ENCODE data around the gene TTC32. TPM values are rescaled to one million over a fixed set of nuclear protein-coding genes. Genes with fewer than 3 reads are reported as not detected.
"Not testable (repeated sequence)": the region's sequence is repeated elsewhere in the genome, so short reads cannot be mapped to it uniquely, and the experiment has no call there.

Gene TTC32
- total and polyA plus RNA-seq, 5 donors from 2014 or later, result 24.7 to 40.6 (median 29.9) TPM

DNA sequence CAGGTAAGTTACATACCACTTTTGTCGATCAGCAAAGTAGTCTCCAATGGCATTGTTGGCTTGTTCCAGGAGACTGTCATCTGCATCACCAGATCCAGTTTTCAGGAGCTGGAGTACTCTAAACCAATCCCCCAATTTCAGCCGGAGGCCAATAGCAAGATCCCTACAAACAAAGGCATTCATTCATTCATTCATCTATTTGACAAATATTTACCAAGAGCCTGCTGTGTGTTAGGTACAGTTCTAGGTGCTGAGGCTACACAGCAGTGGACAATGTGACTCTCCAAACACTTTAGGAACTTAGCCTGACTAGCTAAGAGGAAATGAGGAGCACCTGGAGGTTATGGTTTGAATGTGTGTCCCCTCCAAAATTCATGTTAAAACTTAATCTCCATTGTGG lies 34.4 kb upstream of the TTC32 start:
- Mint-ChIP-seq H3K4me3 (no peak overlapping the region), H3K36me3 (peaks cover 32% of the 10 kb centered on the region), H3K4me1 (no peaks in the 10 kb centered on the region), H3K27me3 (no peaks in the 10 kb centered on the region), H3K9me3 (no peaks in the 10 kb centered on the region), H3K27ac (no peak overlapping the region)
- ATAC-seq (ENCODE audit: low read depth in 2 of 2) (no peak), DNase-seq (no peak)
- Histone ChIP-seq H3K27ac (ENCODE audit: insufficient read depth, low read length, poor library complexity, severe bottlenecking) (no peak overlapping the region), H3K9me3 (ENCODE audit: control insufficient read depth in 2 of 2, low read length in 2 of 2) (no peaks in the 10 kb centered on the region), H3K27me3 (ENCODE audit: control insufficient read depth, insufficient read depth, low read length) (no peaks in the 10 kb centered on the region), H3K36me3 (ENCODE audit: control insufficient read depth, insufficient read depth, low read length) (peaks cover 21% of the 10 kb centered on the region), H3K4me3 (ENCODE audit: low read depth, low read length) (no peak overlapping the region), H3K4me1 (ENCODE audit: control insufficient read depth, insufficient read depth, low read length, poor library complexity, severe bottlenecking) (no peaks in the 10 kb centered on the region)

DNA sequence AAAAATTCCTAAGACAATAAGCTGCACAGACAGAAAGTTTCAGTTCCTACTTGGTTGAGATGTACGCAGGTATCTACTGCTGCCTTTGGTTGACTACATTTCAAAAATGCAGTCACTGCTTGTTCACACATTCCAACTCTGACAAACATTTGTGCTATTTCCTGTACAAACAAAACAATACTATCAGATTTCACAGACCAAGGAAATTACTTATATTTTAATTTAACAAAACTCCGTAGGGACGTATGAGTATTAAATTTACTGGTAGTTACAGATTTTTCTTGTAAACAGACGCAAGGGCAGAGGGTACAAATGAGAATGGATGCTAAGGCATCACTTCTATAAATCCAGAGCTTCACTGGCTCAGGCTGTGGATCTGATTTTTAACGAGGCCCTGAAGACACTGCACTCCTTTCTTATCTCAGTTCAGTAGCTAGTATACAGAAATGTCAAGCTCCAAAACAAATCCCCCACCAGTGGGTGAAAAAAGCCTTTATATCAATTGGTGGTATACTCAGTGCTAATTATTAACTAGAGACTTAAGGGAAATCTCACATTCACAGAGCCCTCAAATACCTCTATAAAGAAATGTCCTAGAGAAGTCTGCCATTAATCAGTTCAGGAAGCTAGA lies 31.7 kb upstream of the TTC32 start:
- peaks cover 34% of the 10 kb centered on the region for H3K36me3 Mint-ChIP-seq

DNA sequence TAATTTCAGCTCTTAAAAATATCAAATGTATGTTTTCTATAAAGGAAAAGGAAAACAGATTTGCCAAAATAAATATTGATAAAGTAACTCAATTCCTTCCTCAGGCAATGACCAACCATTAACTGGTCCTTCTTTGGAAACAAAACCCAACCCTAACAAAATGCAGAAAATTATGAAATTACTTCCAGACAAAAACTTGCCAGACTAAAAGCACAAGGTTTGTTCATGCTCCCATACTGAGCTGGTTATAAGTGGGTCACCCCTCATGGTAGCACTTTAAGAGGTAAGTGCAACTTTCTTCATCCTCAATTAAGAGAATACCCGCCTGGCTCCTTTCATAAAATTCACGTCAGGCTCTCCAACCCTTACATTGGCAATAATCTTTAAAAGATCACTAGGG lies 31.1 kb upstream of the TTC32 start:
- Histone ChIP-seq H3K27me3 (ENCODE audit: control insufficient read depth, insufficient read depth, low read length) (no peaks in the 10 kb centered on the region), H3K4me3 (ENCODE audit: low read depth, low read length) (no peak overlapping the region), H3K9me3 (ENCODE audit: control insufficient read depth in 2 of 2, low read length in 2 of 2) (peaks cover 8 to 12% of the 10 kb centered on the region in 2 experiments), H3K36me3 (ENCODE audit: control insufficient read depth, insufficient read depth, low read length) (peaks cover 26% of the 10 kb centered on the region), H3K4me1 (ENCODE audit: control insufficient read depth, insufficient read depth, low read length, poor library complexity, severe bottlenecking) (no peaks in the 10 kb centered on the region), H3K27ac (ENCODE audit: insufficient read depth, low read length, poor library complexity, severe bottlenecking) (no peak overlapping the region)
- Mint-ChIP-seq H3K27ac (no peak overlapping the region), H3K27me3 (no peaks in the 10 kb centered on the region), H3K4me1 (no peaks in the 10 kb centered on the region), H3K9me3 (peaks cover 0 to 12% (median 2%) of the 10 kb centered on the region in 7 donors), H3K4me3 (no peak overlapping the region), H3K36me3 (peaks cover 33% of the 10 kb centered on the region)
- ATAC-seq (ENCODE audit: low read depth in 2 of 2) (no peak), DNase-seq (no peak)

More for the DNA sequence above, 31.7 kb upstream of the TTC32 start:
- H3K9me3 Mint-ChIP-seq, result peaks cover 0 to 11% (median under 1%) of the 10 kb centered on the region in 7 donors
- Histone ChIP-seq H3K4me1 (ENCODE audit: control insufficient read depth, insufficient read depth, low read length, poor library complexity, severe bottlenecking) (no peaks in the 10 kb centered on the region), H3K4me3 (ENCODE audit: low read depth, low read length) (no peak overlapping the region), H3K27me3 (ENCODE audit: control insufficient read depth, insufficient read depth, low read length) (no peaks in the 10 kb centered on the region), H3K27ac (ENCODE audit: insufficient read depth, low read length, poor library complexity, severe bottlenecking) (no peak overlapping the region), H3K36me3 (ENCODE audit: control insufficient read depth, insufficient read depth, low read length) (peaks cover 28% of the 10 kb centered on the region), H3K9me3 (ENCODE audit: control insufficient read depth in 2 of 2, low read length in 2 of 2) (peaks cover 5 to 8% of the 10 kb centered on the region in 2 experiments)
- no peak overlapping the region for H3K4me3 Mint-ChIP-seq
- H3K27me3 Mint-ChIP-seq, result no peaks in the 10 kb centered on the region
- H3K4me1 Mint-ChIP-seq, result no peaks in the 10 kb centered on the region
- H3K27ac Mint-ChIP-seq, result no peak overlapping the region
- ATAC-seq (ENCODE audit: low read depth in 2 of 2) (no peak), DNase-seq (no peak)

DNA sequence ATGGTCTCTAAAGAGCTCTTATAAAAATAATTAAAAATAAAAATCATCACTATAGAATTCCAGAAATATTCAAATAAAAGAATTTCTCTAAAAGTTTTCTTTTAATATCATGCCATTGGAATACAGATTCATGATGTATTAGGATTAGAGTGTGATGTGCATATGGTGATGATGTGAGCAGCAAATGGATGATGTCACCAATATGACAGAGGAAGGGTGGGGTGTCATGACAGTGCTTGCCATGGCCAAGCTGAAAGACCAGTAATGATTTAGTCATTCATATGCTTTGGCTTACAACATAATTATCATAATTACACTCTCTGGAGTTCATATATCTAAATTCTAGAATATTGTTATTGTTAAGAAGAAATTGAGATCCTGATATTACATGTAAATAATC lies 27.4 kb upstream of the TTC32 start:
- no peaks in the 10 kb centered on the region for H3K4me1 ChIP-seq (ENCODE audit: control insufficient read depth, insufficient read depth, low read length, poor library complexity, severe bottlenecking)
- no peak overlapping the region for H3K27ac Mint-ChIP-seq
- ATAC-seq (ENCODE audit: low read depth in 2 of 2), result no peak
- H3K4me3 ChIP-seq (ENCODE audit: low read depth, low read length), result no peak overlapping the region
- H3K36me3 ChIP-seq (ENCODE audit: control insufficient read depth, insufficient read depth, low read length), result peaks cover 6% of the 10 kb centered on the region
- no peak overlapping the region for H3K4me3 Mint-ChIP-seq
- H3K27me3 Mint-ChIP-seq, result no peaks in the 10 kb centered on the region
- DNase-seq, result no peak
- no peaks in the 10 kb centered on the region for H3K4me1 Mint-ChIP-seq
- H3K9me3 ChIP-seq (ENCODE audit: control insufficient read depth in 2 of 2, low read length in 2 of 2), result peaks cover 16 to 24% of the 10 kb centered on the region in 2 experiments
- H3K27ac ChIP-seq (ENCODE audit: insufficient read depth, low read length, poor library complexity, severe bottlenecking), result no peak overlapping the region
- H3K27me3 ChIP-seq (ENCODE audit: control insufficient read depth, insufficient read depth, low read length), result no peaks in the 10 kb centered on the region
- peaks cover 0 to 31% (median 11%) of the 10 kb centered on the region in 7 donors for H3K9me3 Mint-ChIP-seq
- H3K36me3 Mint-ChIP-seq, result peaks cover 38% of the 10 kb centered on the region

DNA sequence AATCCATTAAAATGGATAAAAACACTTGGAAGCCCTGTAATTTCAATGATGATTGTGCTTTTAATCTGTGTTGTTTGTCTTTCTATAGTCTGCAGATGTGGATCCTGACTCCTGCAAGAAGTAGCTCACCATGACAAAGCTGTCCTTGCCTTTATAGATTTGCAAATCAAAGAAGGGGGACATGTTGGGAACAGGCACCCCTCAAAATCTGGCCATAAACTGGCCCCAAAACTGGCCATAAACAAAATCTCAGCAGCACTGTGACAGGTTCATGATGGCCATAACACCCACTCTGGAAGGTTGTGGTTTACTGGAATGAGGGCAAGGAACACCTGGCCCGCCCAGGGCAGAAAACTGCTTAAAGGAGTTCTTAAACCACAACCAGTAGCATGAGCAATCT lies 26.0 kb upstream of the TTC32 start:
- H3K36me3 Mint-ChIP-seq, result peaks cover 46% of the 10 kb centered on the region
- H3K27ac Mint-ChIP-seq; ATAC-seq (ENCODE audit: low read depth in 2 of 2); H3K4me3 Mint-ChIP-seq; H3K27me3 Mint-ChIP-seq; H3K4me3 ChIP-seq (ENCODE audit: low read depth, low read length); H3K27ac ChIP-seq (ENCODE audit: insufficient read depth, low read length, poor library complexity, severe bottlenecking); H3K4me1 ChIP-seq (ENCODE audit: control insufficient read depth, insufficient read depth, low read length, poor library complexity, severe bottlenecking); H3K36me3 ChIP-seq (ENCODE audit: control insufficient read depth, insufficient read depth, low read length); H3K27me3 ChIP-seq (ENCODE audit: control insufficient read depth, insufficient read depth, low read length); DNase-seq; H3K4me1 Mint-ChIP-seq: not testable (repeated sequence)
- H3K9me3 ChIP-seq (ENCODE audit: control insufficient read depth in 2 of 2, low read length in 2 of 2), result peaks cover 16 to 24% of the 10 kb centered on the region in 2 experiments
- peaks cover 0 to 31% (median 11%) of the 10 kb centered on the region in 7 donors for H3K9me3 Mint-ChIP-seq

DNA sequence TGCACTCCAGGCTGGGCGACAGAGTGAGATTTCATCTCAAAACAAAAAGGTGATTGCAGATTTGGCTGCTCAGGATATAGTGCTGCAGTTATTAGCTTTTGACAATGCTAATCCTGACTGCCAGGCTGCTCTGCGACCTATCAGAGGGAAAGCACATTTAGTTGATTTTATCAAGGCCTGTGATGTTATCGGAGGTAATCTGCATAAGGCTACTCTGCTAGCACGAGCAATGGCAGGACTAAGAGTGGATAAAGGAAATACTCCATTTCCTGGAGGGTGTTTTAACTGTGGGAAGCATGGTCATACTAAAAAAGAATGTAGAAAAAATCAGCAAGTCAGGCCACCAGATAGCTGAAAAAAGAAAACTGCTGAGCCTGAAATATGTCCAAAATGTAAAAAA lies 22.7 kb upstream of the TTC32 start:
- H3K36me3 Mint-ChIP-seq, result peaks cover 49% of the 10 kb centered on the region
- peaks cover 16 to 24% of the 10 kb centered on the region in 2 experiments for H3K9me3 ChIP-seq (ENCODE audit: control insufficient read depth in 2 of 2, low read length in 2 of 2)
- not testable (repeated sequence) for DNase-seq

DNA sequence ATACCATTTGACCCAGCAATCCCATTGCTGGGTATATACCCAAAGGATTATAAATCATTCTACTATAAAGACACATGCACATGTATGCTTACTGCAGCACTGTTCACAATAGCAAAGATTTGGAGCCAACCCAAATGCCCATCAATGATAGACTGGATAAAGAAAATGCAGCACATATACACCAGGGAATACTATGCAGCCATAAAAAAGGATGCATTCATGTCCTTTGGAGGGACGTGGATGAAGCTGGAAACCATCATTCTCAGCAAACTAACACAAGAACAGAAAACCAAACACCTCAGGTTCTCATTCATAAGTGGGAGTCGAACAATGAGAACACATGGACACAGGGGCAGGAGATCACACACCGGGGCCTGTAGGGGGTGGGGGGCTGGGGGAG lies 20.4 kb upstream of the TTC32 start:
- not testable (repeated sequence) for H3K4me3 Mint-ChIP-seq; DNase-seq; H3K4me1 ChIP-seq (ENCODE audit: control insufficient read depth, insufficient read depth, low read length, poor library complexity, severe bottlenecking); H3K27ac Mint-ChIP-seq; H3K4me3 ChIP-seq (ENCODE audit: low read depth, low read length); H3K4me1 Mint-ChIP-seq; H3K9me3 ChIP-seq (ENCODE audit: control insufficient read depth in 2 of 2, low read length in 2 of 2); H3K27me3 ChIP-seq (ENCODE audit: control insufficient read depth, insufficient read depth, low read length); ATAC-seq (ENCODE audit: low read depth in 2 of 2); H3K27ac ChIP-seq (ENCODE audit: insufficient read depth, low read length, poor library complexity, severe bottlenecking); H3K36me3 ChIP-seq (ENCODE audit: control insufficient read depth, insufficient read depth, low read length); H3K27me3 Mint-ChIP-seq
- peaks cover 0 to 14% (median 2%) of the 10 kb centered on the region in 7 donors for H3K9me3 Mint-ChIP-seq
- H3K36me3 Mint-ChIP-seq, result peaks cover 54% of the 10 kb centered on the region

More for the DNA sequence above, 22.7 kb upstream of the TTC32 start:
- not testable (repeated sequence) for H3K27ac Mint-ChIP-seq; H3K27me3 ChIP-seq (ENCODE audit: control insufficient read depth, insufficient read depth, low read length); H3K27me3 Mint-ChIP-seq; H3K4me1 ChIP-seq (ENCODE audit: control insufficient read depth, insufficient read depth, low read length, poor library complexity, severe bottlenecking); H3K4me3 ChIP-seq (ENCODE audit: low read depth, low read length); H3K4me1 Mint-ChIP-seq; H3K27ac ChIP-seq (ENCODE audit: insufficient read depth, low read length, poor library complexity, severe bottlenecking); H3K4me3 Mint-ChIP-seq; ATAC-seq (ENCODE audit: low read depth in 2 of 2); H3K36me3 ChIP-seq (ENCODE audit: control insufficient read depth, insufficient read depth, low read length)
- H3K9me3 Mint-ChIP-seq, result peaks cover 0 to 25% (median 10%) of the 10 kb centered on the region in 7 donors

DNA sequence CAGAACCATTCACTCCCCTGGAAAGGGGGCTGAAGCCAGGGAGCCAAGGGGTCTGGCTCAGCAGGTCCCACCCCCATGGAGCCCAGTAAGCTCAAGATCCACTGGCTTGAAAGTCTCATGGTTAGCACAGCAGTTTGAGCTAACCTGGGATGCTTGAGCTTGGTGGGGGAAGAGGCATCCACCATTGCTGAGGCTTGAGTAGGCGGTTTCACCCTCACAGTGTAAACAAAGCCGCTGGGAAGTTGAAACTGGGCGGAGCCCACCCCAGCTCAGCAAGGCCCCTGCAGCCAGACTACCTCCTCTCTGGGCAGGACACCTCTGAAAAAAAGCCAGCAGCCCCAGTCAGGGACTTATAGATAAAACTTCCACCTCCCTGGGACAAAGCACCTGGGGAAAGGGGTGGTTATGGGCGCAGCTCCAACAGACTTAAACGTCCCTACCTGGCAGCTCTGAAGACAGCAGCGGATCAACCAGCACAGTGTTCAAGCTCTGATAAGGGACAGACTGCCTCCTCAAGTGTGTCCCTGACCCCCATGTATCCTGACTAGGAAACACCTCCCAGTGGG lies 14.7 kb upstream of the TTC32 start:
- ATAC-seq (ENCODE audit: low read depth in 2 of 2), result no peak
- Histone ChIP-seq H3K9me3 (ENCODE audit: control insufficient read depth in 2 of 2, low read length in 2 of 2) (no peaks in the 10 kb centered on the region), H3K4me1 (ENCODE audit: control insufficient read depth, insufficient read depth, low read length, poor library complexity, severe bottlenecking) (no peaks in the 10 kb centered on the region), H3K27me3 (ENCODE audit: control insufficient read depth, insufficient read depth, low read length) (no peaks in the 10 kb centered on the region), H3K36me3 (ENCODE audit: control insufficient read depth, insufficient read depth, low read length) (no peaks in the 10 kb centered on the region), H3K4me3 (ENCODE audit: low read depth, low read length) (no peak overlapping the region), H3K27ac (ENCODE audit: insufficient read depth, low read length, poor library complexity, severe bottlenecking) (no peak overlapping the region)
- no peak for DNase-seq
- Mint-ChIP-seq H3K27me3 (no peaks in the 10 kb centered on the region), H3K4me1 (no peaks in the 10 kb centered on the region), H3K9me3 (no peaks in the 10 kb centered on the region), H3K4me3 (no peak overlapping the region), H3K27ac (no peak overlapping the region), H3K36me3 (peaks cover 29% of the 10 kb centered on the region)
